SK-N-SH treated with all-trans-retinoic acid at 6 μM for 48 hours (cell line): Measurements from ENCODE around the gene KLC1.

Source experiments
- ATAC-seq: fragments of 200-7000 bp; cut with Tn5 transposase; 3 replicates; pipeline ENCODE4 v1.9.1; 2020; ENCODE audit warnings: mild to moderate bottlenecking, moderate library complexity
- ARNTL ChIP-seq: fragments of 450-650 bp; formaldehyde crosslinking; IDR thresholded peaks from 2 replicates; pipeline ENCODE4 v1.5.0; 2020; ENCODE audit warnings: low read depth, mild to moderate bottlenecking, moderate library complexity, borderline replicate concordance
- BACH2 ChIP-seq: fragments of 250-450 bp; sonication (Bioruptor Pico); IDR thresholded peaks from 2 replicates; pipeline ENCODE4 v1.9.0; 2021; ENCODE audit warnings: mild to moderate bottlenecking, borderline replicate concordance
- CREB5 ChIP-seq: fragments of 250-450 bp; sonication (Bioruptor Pico); IDR thresholded peaks from 2 replicates; pipeline ENCODE4 v1.5.1; 2020; ENCODE audit warnings: low read depth, mild to moderate bottlenecking, moderate library complexity
- GLIS3 ChIP-seq: fragments of 250-450 bp; sonication (Bioruptor Pico); IDR thresholded peaks from 2 replicates; pipeline ENCODE4 v1.5.0; 2020; ENCODE audit warnings: mild to moderate bottlenecking, moderate library complexity
- ISL1 ChIP-seq: fragments of 250-450 bp; sonication (Bioruptor Pico); IDR thresholded peaks from 2 replicates; pipeline ENCODE4 v2.1.2; 2022; ENCODE audit warnings: mild to moderate bottlenecking, moderate library complexity
- OSR1 ChIP-seq: fragments of 250-450 bp; sonication (Bioruptor Pico); IDR thresholded peaks from 2 replicates; pipeline ENCODE4 v1.8.0; 2022; ENCODE audit warnings: moderate library complexity, mild to moderate bottlenecking, inconsistent platforms
- POU6F1 ChIP-seq: fragments of 250-450 bp; sonication (Bioruptor Pico); IDR thresholded peaks from 2 replicates; pipeline ENCODE4 v1.8.0; 2021; ENCODE audit warnings: low read depth, mild to moderate bottlenecking, moderate library complexity, borderline replicate concordance
- PPARA ChIP-seq: fragments of 250-450 bp; sonication (Bioruptor Pico); IDR thresholded peaks from 2 replicates; pipeline ENCODE4 v1.5.0; 2020; ENCODE audit warnings: mild to moderate bottlenecking, borderline replicate concordance
- RARB ChIP-seq: fragments of 250-450 bp; sonication (Bioruptor Pico); IDR thresholded peaks from 2 replicates; pipeline ENCODE4 v1.8.0; 2021; ENCODE audit warnings: mild to moderate bottlenecking, moderate library complexity
- SNAI2 ChIP-seq: fragments of 250-450 bp; sonication (Bioruptor Pico); IDR thresholded peaks from 2 replicates; pipeline ENCODE4 v1.5.0; 2020; ENCODE audit warnings: mild to moderate bottlenecking, moderate library complexity
- TCF4 ChIP-seq: fragments of 250-450 bp; sonication (Bioruptor Pico); IDR thresholded peaks from 2 replicates; pipeline ENCODE4 v1.8.0; 2021; ENCODE audit warnings: mild to moderate bottlenecking, moderate library complexity, borderline replicate concordance
- TOX ChIP-seq: fragments of 250-450 bp; sonication (Bioruptor Pico); IDR thresholded peaks from 2 replicates; pipeline ENCODE4 v1.8.0; 2021; ENCODE audit warnings: mild to moderate bottlenecking, moderate library complexity, borderline replicate concordance
- ZC3H10 ChIP-seq: fragments of 250-450 bp; sonication (Bioruptor Pico); IDR thresholded peaks from 2 replicates; pipeline ENCODE4 v1.5.1; 2021; ENCODE audit warnings: mild to moderate bottlenecking, moderate library complexity
- ZFP3 ChIP-seq: fragments of 250-450 bp; sonication (Bioruptor Pico); IDR thresholded peaks from 2 replicates; pipeline ENCODE4 v1.5.0; 2020; ENCODE audit warnings: mild to moderate bottlenecking, moderate library complexity
- ZFP30 ChIP-seq: fragments of 450-650 bp; formaldehyde crosslinking; IDR thresholded peaks from 2 replicates; pipeline ENCODE4 v1.5.0; 2022; ENCODE audit warnings: mild to moderate bottlenecking, moderate library complexity
- ZNF565 ChIP-seq: fragments of 450-650 bp; formaldehyde crosslinking; conservative IDR thresholded peaks from 2 replicates; pipeline ENCODE4 v1.5.0; 2020; ENCODE audit warnings: low read depth, mild to moderate bottlenecking, moderate library complexity
- ZNF70 ChIP-seq: fragments of 450-650 bp; formaldehyde crosslinking; IDR thresholded peaks from 2 replicates; pipeline ENCODE4 v1.5.0; 2020; ENCODE audit warnings: mild to moderate bottlenecking, moderate library complexity
- TF ChIP-seq, protein P1 (sequence below): fragments of 250-450 bp; sonication (Bioruptor Pico); IDR thresholded peaks from 2 replicates; pipeline ENCODE4 v1.8.0; 2020; ENCODE audit warnings: mild to moderate bottlenecking, moderate library complexity, borderline replicate concordance
- TF ChIP-seq, protein P2 (sequence below): fragments of 250-450 bp; sonication (Bioruptor Pico); IDR thresholded peaks from 2 replicates; pipeline ENCODE4 v1.5.0; 2020; ENCODE audit warnings: mild to moderate bottlenecking, moderate library complexity
- TF ChIP-seq, protein P3 (sequence below): fragments of 250-450 bp; sonication (Bioruptor Pico); IDR thresholded peaks from 2 replicates; pipeline ENCODE4 v1.5.1; 2021; ENCODE audit warnings: mild to moderate bottlenecking, moderate library complexity

The KLC1 gene

DNA sequence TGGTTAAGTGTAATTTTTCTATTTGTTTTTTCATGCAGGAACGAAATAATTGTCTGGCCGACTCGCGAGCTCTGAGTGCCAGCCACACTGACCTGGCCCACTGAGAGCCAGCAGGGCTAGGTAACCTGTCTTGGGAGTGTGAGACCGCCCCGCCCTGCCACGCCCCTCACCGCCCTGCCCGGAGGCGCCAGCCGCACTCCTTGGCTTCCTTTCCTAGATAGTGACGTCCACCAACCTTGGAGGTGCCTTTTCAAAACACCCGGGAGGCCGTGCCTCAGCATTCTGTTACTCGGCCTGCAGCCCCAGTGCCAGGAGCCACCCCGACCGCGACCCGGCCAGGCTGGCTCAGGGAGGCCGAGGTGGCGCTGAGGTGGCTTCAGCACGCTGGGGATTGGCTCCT, 64.5 kb downstream of the KLC1 start:
- no peak for ATAC-seq
- TF ChIP-seq PPARA (CRISPR knock-in tag) (no peak), ZFP30 (no peak), ARNTL (no peak), RARB (CRISPR knock-in tag) (no peak), GLIS3 (CRISPR knock-in tag) (no peak), POU6F1 (no peak), ZNF70 (CRISPR knock-in tag) (no peak), TOX (CRISPR knock-in tag) (no peak), OSR1 (CRISPR knock-in tag) (no peak), ZFP3 (CRISPR knock-in tag) (no peak), ZNF565 (CRISPR knock-in tag) (no peak)
- TF ChIP-seq, protein P1, sequence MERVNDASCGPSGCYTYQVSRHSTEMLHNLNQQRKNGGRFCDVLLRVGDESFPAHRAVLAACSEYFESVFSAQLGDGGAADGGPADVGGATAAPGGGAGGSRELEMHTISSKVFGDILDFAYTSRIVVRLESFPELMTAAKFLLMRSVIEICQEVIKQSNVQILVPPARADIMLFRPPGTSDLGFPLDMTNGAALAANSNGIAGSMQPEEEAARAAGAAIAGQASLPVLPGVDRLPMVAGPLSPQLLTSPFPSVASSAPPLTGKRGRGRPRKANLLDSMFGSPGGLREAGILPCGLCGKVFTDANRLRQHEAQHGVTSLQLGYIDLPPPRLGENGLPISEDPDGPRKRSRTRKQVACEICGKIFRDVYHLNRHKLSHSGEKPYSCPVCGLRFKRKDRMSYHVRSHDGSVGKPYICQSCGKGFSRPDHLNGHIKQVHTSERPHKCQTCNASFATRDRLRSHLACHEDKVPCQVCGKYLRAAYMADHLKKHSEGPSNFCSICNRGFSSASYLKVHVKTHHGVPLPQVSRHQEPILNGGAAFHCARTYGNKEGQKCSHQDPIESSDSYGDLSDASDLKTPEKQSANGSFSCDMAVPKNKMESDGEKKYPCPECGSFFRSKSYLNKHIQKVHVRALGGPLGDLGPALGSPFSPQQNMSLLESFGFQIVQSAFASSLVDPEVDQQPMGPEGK (CRISPR knock-in tag), result no peak
- TF ChIP-seq, protein P2, sequence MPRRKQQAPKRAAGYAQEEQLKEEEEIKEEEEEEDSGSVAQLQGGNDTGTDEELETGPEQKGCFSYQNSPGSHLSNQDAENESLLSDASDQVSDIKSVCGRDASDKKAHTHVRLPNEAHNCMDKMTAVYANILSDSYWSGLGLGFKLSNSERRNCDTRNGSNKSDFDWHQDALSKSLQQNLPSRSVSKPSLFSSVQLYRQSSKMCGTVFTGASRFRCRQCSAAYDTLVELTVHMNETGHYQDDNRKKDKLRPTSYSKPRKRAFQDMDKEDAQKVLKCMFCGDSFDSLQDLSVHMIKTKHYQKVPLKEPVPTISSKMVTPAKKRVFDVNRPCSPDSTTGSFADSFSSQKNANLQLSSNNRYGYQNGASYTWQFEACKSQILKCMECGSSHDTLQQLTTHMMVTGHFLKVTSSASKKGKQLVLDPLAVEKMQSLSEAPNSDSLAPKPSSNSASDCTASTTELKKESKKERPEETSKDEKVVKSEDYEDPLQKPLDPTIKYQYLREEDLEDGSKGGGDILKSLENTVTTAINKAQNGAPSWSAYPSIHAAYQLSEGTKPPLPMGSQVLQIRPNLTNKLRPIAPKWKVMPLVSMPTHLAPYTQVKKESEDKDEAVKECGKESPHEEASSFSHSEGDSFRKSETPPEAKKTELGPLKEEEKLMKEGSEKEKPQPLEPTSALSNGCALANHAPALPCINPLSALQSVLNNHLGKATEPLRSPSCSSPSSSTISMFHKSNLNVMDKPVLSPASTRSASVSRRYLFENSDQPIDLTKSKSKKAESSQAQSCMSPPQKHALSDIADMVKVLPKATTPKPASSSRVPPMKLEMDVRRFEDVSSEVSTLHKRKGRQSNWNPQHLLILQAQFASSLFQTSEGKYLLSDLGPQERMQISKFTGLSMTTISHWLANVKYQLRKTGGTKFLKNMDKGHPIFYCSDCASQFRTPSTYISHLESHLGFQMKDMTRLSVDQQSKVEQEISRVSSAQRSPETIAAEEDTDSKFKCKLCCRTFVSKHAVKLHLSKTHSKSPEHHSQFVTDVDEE, result no peak

- ATAC-seq, result no peak
- TF ChIP-seq BACH2 (no peak), PPARA (CRISPR knock-in tag) (no peak), SNAI2 (no peak), ZFP30 (no peak), ARNTL (no peak), ZNF565 (CRISPR knock-in tag) (no peak), ZC3H10 (no peak), CREB5 (no peak), ZNF70 (CRISPR knock-in tag) (no peak), TOX (CRISPR knock-in tag) (no peak), ISL1 (no peak), TCF4 (no peak), POU6F1 (no peak), ZFP3 (CRISPR knock-in tag) (no peak)
- TF ChIP-seq, protein P2, result no peak
- TF ChIP-seq, protein P3, sequence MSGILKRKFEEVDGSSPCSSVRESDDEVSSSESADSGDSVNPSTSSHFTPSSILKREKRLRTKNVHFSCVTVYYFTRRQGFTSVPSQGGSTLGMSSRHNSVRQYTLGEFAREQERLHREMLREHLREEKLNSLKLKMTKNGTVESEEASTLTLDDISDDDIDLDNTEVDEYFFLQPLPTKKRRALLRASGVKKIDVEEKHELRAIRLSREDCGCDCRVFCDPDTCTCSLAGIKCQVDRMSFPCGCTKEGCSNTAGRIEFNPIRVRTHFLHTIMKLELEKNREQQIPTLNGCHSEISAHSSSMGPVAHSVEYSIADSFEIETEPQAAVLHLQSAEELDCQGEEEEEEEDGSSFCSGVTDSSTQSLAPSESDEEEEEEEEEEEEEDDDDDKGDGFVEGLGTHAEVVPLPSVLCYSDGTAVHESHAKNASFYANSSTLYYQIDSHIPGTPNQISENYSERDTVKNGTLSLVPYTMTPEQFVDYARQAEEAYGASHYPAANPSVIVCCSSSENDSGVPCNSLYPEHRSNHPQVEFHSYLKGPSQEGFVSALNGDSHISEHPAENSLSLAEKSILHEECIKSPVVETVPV (CRISPR knock-in tag), result no peak
- TF ChIP-seq, protein P1 (CRISPR knock-in tag), result no peak
Measured at GRCh38 chr14:103694572-103695026, 65.6 kb downstream of the KLC1 start.
